Stimulated activated CD4-positive, alpha-beta T cell treated with anti-CD3 and anti-CD28 coated beads, Interleukin-1b, Interleukin-23, amount 100 ng/mL, for 48 hours (primary cell): ENCODE results near the gene HSPA13.
"Not testable (repeated sequence)": the region's sequence is repeated elsewhere in the genome, so short reads cannot be mapped to it uniquely, and the experiment has no call there.

Source experiments
- DNase-seq: peaks from one replicate; pipeline ENCODE4 v3.0.0-alpha.2; 2020

Gene HSPA13, protein sequence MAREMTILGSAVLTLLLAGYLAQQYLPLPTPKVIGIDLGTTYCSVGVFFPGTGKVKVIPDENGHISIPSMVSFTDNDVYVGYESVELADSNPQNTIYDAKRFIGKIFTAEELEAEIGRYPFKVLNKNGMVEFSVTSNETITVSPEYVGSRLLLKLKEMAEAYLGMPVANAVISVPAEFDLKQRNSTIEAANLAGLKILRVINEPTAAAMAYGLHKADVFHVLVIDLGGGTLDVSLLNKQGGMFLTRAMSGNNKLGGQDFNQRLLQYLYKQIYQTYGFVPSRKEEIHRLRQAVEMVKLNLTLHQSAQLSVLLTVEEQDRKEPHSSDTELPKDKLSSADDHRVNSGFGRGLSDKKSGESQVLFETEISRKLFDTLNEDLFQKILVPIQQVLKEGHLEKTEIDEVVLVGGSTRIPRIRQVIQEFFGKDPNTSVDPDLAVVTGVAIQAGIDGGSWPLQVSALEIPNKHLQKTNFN

DNA sequence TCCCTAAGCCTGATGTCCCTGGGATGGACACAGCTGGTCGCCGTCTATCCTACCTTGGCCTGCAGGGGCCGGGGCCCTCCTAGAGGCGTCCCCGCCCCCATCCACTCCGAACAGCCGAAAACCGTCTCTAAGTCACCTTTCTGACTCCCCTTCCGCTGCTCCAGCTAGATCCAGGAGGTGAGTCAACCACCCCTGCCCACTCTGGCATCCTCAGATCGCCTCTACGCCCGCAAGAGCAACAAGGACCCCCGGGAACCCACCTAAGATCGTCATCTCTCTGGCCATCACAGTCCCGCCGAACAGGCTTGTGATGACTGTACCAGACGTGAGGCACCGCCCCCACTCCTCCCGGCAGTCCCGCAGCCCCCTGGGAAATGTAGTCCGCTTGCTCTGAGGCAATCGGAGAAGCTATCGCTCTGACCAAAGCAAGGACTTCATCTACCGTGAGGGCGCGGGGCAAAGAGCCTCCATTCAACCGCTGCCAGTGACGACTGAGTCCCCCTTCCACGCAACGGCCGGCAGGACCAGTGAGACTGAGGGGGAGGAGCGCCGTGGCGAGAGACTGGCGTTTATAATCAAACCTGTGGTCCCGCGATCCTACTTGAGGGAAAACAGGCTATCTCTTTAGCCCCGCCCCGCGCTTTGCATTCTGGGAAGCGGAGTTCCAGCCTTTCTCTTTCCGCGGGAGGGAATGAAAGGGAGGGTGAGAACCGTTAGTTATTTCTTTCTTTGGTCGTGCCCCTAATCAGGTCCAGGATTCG lies at the start of gene HSPA13:
Gene HSPA13, minus strand, starts transcription at position 312 of the 761 bp plus-strand sequence. Its CDS starts 27 bp downstream, at position 285.
- peak; percentile 99 for DNase-seq

GRCh38 chr21:14418920-14419319 lies 36.0 kb upstream of the HSPA13 start:
- DNase-seq, result no peak

DNA sequence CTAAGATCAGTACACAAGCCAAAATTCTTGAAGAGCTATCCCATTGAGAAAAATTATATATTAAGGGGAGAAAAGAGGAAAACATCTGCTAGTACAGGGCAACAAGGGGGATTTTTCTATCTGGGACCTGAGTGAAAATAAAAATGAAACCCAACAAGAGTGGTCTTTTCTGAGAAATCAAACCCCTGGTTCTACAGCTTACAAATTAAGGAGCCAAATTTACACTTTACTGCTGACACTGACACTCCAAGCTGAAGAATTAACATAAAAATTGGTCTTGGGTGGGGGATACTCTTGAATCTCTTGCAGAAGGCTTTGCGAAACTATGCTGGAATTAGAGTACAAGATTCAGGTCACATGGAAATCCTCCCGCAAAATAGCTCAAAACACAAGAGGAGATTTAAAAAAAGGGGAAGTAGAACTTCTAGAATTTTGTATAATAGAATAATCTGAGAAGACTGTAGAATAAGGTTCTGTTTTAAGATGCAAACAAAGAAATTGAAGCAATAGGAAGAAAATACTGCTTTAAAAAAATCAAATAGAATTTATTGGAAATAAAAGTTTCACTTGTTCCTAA lies 32.1 kb upstream of the HSPA13 start:
- DNase-seq, result no peak

DNA sequence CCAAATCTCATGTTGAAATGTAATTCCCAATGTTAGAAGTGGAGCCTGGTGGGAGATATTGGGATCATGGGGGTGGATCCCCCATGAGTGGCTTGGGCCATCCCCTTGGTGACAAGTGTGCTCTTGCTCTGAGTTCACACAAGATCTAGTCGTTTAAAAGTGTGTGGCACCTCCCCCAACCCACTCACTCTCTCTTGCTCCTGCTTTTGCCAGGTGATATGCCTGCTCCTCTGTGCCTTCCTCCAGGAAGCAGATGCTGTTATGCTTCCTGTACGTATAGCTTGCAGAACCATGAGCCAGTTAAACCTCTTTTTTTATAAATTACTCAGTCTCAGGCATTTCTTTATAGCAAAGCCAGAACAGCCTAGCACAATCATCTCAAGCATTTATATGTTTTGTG lies 23.0 kb upstream of the HSPA13 start:
- no peak for DNase-seq

DNA sequence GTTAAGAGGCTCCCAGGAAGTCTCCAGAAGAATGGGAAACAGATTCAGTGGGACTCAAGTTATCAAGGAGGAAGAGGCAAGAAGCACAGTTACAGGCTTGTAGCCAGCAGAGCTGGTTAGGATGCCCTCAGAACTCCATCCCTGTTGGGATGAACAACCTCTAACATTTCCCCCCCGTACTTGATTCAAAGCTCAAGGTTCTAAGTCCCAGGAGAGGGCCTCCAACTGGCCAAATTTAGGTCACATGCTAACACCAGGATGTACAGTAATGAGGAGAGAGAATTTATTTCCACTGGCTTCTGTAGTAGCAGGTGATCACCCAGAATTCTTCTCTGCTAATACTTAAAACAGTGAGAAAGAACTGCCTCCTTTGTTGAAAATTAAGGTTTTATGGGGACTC lies 22.3 kb upstream of the HSPA13 start:
- DNase-seq, result no peak

GRCh38 chr21:14403681-14404318 lies 20.9 kb upstream of the HSPA13 start:
- DNase-seq, result no peak

DNA sequence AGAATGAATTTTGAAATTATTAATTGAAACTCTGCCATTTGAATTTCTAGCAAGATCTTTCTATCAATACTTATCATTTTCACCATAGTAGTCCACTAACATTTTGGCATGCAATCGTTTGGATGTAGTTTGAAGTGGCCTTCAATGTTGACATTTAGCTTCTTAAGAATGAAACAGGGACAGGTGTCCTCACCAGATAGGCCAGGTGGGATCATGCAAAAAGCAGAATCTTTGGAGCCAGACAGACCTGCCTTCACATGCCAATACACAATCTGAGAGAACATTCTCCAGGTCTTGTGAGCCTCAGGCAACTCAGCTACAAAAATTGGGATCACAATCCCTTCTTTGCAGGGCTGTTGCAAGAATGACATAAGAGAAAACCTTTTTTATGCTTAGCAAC lies 18.3 kb upstream of the HSPA13 start:
- DNase-seq, result no peak

DNA sequence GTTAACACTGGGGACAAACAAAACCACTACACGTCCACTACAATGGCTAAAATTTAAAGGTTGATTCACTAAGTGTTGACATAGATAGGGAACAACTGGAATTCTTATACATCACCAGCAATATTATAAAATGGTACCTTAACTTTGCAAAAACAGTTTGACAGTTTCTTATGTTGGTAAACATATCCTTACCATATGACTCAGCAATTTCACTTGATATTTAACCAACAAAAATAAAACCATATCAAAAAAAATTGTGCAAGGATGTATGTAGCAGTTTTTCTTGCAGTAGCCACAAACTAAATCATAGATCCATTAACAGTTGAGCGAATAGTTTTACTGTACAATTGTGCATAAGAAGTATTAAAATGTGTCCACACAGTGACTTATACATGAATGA lies 5.3 kb upstream of the HSPA13 start:
- DNase-seq, result no peak

- no peak for DNase-seq
These were observed 1.5 kb upstream of the HSPA13 start for GRCh38 chr21:14384453-14384852.

- DNase-seq, result no peak
These were observed 742 bp upstream of the HSPA13 start for GRCh38 chr21:14383596-14384180.

GRCh38 chr21:14382486-14382834 lies 486 bp downstream of the HSPA13 start:
- peak; percentile 41 for DNase-seq

GRCh38 chr21:14376854-14377253 lies 6.1 kb downstream of the HSPA13 start:
- no peak for DNase-seq

- no peak for DNase-seq
These were observed 15.9 kb downstream of the HSPA13 start for GRCh38 chr21:14366998-14367397.

DNA sequence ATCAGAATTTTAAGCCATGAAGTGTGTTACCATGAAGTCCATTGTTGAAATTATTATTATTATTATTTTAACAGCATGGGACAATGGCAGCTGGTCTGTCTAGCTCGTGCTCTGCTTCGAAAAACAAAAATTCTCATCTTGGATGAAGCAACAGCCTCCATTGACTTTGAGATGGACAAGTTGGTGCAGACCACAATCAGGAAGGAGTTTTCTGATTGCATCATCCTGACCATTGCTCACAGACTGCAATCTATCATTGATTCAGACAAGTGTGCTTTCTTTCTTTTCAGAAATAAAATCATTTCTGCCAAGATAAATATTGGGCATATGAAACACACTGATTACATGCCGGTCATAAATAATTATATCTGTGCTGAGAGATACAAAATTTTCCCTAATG lies 21.0 kb downstream of the HSPA13 start:
- DNase-seq, result no peak

GRCh38 chr21:14358775-14359174 lies 24.2 kb downstream of the HSPA13 start:
- DNase-seq, result no peak

GRCh38 chr21:14356746-14357145 lies 26.2 kb downstream of the HSPA13 start:
- DNase-seq, result no peak

DNA sequence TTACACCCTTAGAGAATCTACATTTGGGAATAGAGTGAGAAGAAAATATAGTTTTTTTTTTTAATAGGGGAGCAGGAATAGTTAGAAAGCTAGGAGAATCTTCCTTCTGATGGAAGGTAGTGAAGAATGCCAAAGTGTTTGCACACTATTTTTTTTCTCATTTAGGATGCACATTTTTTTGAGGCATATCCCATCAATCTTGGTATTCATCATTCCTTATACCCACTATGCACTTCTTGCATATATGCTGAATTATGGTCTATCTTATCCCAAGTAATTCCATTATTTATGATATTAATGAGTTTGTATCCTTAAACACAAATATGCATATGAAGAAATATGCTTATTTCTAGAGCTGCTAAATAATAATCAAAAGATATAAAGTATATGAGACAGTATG lies 28.4 kb downstream of the HSPA13 start:
- DNase-seq, result no peak

DNA sequence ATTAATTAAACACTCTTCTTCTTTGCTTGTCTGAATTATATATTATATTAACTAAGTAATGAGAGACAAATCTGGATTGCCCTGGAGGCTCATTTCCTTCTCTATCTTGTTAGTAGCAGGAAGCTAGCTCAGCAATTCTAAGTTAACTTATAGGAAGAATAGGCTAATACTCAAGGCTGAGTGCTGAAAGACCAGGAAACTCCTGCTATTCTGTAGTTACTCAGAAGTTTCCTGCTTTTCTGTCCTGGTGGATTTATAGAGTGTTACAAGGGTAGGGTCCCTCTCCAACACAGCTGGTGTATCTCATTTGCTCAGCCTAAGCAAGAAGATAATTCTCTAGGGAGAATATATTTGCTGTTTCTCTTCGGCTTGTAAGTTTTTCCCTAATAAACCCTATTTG lies 29.2 kb downstream of the HSPA13 start:
- DNase-seq, result no peak

- no peak for DNase-seq
These were observed 29.7 kb downstream of the HSPA13 start for GRCh38 chr21:14353231-14353630.

GRCh38 chr21:14327346-14327745 lies 55.6 kb downstream of the HSPA13 start:
- DNase-seq, result not testable (repeated sequence)

- DNase-seq, result no peak
These were observed 57.4 kb downstream of the HSPA13 start for GRCh38 chr21:14325595-14325994.
